NCI-H748 (cell line): Measurements from ENCODE around the gene LRFN2.

Experiments used
- DNase-seq: peaks from one replicate; lab custom pipeline; 2025; ENCODE audit not compliant: unreplicated experiment; lab: John Stamatoyannopoulos, UW

LRFN2 gene

GRCh38 chr6:40353197-40353966 is 233.8 kb downstream of the LRFN2 start:
- DNase-seq = no peak

GRCh38 chr6:40352527-40353170 is 234.5 kb downstream of the LRFN2 start:
- no peak for DNase-seq

GRCh38 chr6:40352006-40352405 is 235.2 kb downstream of the LRFN2 start:
- DNase-seq = no peak

GRCh38 chr6:40350747-40351217 is 236.4 kb downstream of the LRFN2 start:
- no peak for DNase-seq

GRCh38 chr6:40349901-40350746 is 237.0 kb downstream of the LRFN2 start:
- DNase-seq = no peak

DNA sequence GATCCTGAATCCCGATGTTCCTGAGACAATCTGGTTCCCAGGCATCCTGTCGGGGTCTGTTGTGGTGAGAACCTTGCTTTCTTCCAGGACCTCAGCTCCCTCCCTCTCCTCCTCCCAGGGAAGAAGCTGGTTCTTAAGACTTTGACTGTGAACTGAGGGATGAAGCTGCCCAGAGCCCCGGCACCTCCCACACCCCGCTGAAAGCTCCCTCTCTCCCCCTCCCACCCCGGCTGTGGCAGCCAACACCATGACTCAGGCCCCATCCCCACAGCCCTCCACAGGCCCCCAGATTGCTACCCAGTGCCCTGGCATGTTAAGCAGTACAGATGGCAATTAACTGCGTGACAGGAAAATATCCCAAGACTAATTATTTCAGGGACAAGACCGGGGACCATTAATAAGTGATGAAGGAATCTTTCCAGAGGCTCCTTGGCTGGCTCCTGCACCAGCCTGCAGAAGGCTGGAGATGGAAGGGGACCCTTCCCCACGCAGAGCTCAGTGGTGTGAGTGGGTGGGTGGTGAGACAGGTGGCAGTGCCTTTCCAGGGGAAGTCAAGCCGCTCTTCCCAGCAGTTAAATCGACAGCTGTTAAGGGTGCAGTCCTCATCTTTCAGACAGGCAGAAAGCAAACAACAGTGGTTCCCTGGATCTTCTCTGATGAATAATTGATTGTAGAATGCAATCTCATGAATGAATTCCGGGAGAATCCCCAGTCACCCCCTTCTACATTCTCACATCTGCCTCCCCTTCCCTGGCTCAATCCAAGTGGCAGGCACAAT is 237.9 kb downstream of the LRFN2 start:
- DNase-seq = no peak

- no peak for DNase-seq
Measured at GRCh38 chr6:40348591-40348990, 238.6 kb downstream of the LRFN2 start.

DNA sequence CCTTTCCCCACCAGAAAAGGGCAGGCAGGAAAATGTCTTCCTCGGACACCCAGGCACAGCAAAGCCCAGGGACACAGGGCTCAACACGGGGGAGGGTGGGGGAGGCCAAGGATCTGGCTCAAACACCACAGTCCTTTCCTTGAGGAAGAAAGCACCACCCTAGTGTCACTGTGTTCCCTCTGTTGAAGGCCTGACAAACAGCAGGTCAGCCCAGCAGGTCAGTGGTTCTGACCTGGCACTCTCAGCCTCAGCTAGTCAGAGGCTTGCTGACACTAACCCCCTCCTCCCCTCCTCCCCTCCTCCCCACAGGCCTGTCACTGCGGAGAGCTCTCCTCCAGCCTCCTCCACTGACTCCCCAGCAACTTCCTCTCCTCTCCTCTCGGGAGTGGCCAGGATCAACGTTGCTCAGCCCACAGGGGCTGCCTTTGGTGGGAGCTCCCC is 239.6 kb downstream of the LRFN2 start:
- no peak for DNase-seq

GRCh38 chr6:40346246-40346645 is 240.9 kb downstream of the LRFN2 start:
- DNase-seq = no peak

DNA sequence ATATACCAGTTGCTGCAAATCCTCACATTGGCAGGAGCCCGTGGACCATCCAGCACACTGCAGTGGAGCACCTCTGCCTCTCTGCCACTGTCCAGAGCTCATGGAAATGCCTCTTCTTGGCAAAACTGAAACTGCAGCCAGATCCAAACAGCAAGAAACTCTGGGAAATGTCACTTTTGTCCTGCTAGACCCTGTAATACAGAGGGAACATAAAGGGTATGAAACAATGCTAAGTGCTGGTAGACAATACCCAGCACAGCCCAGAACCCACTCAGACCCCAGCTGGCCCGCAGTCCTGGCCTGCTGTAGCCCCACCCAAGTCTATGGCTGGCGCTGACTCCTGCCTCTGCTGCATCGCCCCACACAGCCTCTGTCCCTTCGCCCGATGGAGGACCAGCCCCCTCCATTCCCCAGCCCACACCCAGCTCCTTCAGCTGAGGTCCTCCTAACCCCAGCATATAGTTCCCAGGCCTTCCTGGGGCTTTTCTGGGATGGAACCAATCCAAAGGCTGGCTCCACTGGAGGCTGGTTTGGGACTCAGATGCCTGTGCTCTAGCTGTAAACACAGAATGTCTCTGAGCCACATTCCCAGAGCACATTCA is 242.5 kb downstream of the LRFN2 start:
- DNase-seq = no peak

- no peak for DNase-seq
Measured at GRCh38 chr6:40343877-40344565, 243.1 kb downstream of the LRFN2 start.

- DNase-seq = no peak
Measured at GRCh38 chr6:40343318-40343876, 243.8 kb downstream of the LRFN2 start.

- DNase-seq = no peak
Measured at GRCh38 chr6:40342723-40343122, 244.4 kb downstream of the LRFN2 start.

GRCh38 chr6:40341726-40342125 is 245.4 kb downstream of the LRFN2 start:
- no peak for DNase-seq
